Activated CD8-positive, alpha-beta memory T cell treated with anti-CD3 and anti-CD28 coated beads for 36 hours (primary cell): ENCODE measurements around the gene FBN3. TPM values are rescaled to one million over a fixed set of nuclear protein-coding genes. Genes with fewer than 3 reads are reported as not detected.

ENCODE experiments used
- CTCF ChIA-PET: fragments of 350-600 bp; sonication (Branson Sonifier 250); formaldehyde crosslinking; loops from one replicate; lab custom pipeline; 2021; ENCODE audit warnings: antibody characterized with exemption; lab: Charles Lee
- POLR2A ChIA-PET: fragments of 350-600 bp; sonication (Branson Sonifier 250); formaldehyde crosslinking; loops from one replicate; lab custom pipeline; 2021; ENCODE audit warnings: antibody characterized with exemption; lab: Charles Lee
- total RNA-seq, 2 experiments: library from RNA; stranded (reverse); gene quantifications; one replicate each; pipeline ENCODE4 v1.2.3, GENCODE V29; 2021

FBN3 gene
- total RNA-seq, 2 experiments from 2014 or later: not detected

DNA sequence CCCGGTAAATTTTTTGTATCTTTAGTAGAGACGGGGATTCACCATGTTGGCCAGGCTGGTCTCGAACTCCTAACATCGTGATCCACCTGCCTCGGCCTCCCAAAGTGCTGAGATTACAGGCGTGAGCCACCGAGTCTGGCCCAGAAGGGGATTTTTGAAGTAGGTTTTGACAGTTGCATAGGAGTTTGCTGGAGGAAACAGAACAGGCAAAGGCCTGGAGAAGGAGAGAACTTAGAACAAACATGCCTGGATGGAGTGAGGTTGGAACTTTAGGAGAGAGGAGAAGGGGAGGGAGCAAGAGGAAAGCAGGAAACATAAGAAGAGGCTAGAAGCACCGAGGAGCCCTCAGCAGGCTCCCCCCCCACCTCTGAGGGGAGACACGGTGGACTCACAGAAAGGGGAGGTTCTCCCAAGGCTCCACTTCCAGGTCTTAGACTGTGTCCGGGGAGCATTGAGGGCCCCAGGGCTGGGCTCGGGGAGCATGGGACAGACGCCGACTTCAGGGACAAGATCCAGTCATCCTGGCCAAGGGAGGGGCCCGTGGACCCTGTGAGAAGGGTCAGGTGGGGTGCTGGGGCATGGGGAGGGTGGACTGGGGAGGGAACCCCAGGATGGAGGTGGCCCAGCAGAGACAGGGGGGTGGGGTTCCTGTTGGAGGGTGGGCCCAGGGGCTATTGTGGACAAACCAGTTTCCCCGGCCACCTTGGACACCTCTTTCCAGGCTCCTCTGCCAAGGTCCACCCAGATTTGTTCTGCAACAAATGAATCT, 1.8 kb upstream of the FBN3 start:
- POLR2A ChIA-PET: no interaction called here
- CTCF ChIA-PET: interaction anchor here (0.6 kb wide), 1 partner anchor 101 kb away, joined by 3 read pairs; no protein-coding TSS in a partner anchor

DNA sequence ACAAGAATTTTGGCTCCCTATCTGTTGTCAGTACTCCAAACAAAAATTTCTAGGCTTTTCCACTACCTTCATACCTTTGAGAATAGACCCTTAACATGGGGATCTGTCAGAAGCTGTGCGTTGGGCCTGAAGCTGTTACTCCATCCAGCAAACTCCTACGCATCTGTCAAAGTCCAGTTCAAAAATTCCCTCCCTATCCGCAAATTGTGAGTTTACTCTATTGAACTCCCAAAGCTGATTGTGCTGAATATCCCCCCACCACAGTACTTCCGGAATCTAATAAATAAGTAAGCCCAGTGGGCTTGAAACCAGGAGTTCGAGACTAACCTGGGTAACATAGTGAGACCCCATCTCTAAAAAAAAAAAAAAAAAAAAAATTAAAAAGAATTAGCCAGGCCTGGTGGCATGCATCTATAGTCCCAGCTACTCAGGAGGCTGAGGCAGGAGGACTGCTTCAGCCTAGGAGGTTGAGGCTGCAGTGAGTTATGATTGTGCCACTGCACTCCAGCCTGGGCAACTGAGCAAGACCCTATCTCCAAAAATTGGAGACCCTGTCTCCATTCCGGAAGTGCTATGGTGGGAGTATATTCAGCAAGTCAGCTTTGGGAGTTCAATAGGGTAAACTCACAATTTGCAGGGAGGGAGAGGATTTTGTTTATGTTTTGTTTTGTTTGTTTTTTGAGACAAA, 930 bp upstream of the FBN3 start:
- CTCF ChIA-PET: interaction anchor here (0.6 kb wide), 1 partner anchor 102 kb away, joined by 3 read pairs; no protein-coding TSS in a partner anchor
- POLR2A ChIA-PET: no interaction called here

DNA sequence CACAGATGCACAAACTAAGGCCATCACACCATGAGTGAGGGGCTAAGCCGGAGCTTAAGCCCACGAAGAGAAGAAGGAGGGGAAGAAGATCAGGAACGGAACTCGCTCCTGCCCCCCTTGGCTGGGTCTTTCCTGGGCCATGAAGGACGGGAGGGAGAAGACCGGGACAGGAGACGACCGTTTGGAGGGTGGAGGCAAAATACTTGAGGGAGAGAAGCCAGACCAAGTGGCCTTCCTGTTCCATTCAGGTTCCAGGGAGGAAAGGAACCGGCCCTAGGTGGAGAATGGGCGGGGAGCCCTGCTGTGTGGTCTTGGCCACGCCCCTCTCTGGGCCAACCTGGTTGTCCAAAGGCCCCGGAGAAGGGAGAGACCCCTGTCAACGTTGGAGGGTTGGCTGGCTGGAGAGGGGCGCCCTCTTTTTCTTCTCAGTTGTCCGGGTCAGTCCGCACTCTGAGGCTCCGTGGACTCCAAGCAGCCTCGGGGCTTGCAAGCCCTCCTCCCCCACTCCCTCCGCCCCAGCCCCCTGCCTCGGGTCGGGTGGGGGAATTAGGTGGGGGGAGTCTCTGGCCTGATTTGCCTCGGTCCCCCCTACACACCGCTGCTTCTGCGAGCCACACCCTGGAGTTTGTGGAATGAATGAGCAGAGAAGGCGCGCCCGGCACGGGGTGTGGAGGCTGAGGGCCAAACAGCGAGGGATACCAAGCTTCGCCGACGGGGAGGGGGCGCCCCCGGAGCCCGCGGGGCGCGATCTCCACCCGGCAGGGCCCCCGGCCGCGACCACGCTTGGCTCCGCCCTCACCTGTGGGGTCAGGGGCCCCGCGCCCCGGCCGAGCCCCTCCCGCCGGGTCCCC, 757 bp downstream of the FBN3 start:
- POLR2A ChIA-PET: no interaction called here
- CTCF ChIA-PET: no interaction called here

DNA sequence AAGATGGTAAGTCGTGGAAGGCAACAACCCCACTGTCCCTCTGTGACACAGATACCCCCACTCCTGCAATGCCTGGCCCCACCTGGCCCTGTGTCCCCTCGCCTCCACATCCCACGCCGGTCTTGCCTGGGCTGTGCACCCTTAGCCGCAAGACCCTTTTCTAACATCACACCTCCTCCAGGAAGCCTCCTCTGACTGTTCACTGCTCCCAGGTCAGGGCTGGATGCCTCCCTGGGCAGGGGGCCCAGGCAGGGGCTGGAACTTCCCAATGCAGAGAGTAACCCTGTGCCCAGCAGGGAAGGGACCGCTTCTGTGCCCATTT, 1.3 kb downstream of the FBN3 start:
- CTCF ChIA-PET: no interaction called here
- POLR2A ChIA-PET: no interaction called here

DNA sequence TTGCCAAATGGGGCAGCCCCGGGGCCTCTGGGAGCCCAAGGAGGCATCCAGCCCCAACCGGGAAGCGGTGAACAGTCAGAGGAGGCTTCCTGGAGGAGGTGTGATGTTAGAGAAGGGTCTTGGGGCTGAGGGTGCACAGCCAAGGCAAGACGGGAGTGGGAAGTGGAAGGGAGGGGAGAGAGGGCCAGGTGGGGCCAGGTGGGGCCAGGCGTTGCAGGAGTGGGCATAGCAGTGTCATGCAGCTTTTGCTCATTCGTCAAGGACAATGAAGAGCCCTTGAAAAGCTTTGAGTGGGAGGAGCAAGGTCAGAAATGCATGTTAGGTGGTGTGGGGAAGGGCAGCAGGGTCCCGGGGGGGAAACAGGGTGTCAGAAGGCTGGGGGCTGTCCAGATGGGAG, 1.8 kb downstream of the FBN3 start:
- CTCF ChIA-PET: no interaction called here

DNA sequence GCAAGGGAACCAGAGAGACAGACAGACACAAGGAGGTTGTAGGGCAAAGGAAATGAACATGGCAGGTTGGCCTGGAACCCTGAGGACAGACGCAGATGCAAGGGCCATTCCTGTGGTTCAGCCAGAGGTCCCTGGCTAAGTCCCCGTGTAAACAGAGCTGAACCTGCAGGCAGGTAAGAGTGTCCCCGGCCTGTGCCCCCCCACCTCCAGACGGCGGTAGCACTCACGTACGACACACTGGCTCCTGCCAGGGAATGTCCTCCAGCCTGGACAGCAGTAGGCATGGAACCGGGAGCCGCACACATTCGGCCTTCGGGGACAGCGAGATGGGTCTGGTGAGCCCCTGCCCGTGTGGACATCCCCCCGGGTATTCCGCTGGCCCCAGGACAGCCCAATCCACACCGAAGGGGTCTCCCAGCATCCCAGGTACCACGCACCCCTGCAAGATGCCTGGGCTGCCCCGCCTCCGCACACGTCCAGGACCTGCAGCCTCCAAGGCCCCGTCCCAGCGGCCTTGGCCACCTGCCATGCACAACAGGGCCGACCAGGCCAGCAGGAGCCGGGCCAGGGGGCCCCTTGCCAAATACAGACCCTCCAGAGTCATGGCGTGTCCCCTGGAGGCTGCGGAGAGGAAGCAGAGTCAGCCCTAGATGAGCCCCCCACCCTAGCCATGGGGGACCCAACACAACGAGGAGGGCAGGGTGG, 2.4 kb downstream of the FBN3 start:
- POLR2A ChIA-PET: no interaction called here
- CTCF ChIA-PET: no interaction called here

More for the DNA sequence above, 1.8 kb downstream of the FBN3 start:
- POLR2A ChIA-PET: no interaction called here

DNA sequence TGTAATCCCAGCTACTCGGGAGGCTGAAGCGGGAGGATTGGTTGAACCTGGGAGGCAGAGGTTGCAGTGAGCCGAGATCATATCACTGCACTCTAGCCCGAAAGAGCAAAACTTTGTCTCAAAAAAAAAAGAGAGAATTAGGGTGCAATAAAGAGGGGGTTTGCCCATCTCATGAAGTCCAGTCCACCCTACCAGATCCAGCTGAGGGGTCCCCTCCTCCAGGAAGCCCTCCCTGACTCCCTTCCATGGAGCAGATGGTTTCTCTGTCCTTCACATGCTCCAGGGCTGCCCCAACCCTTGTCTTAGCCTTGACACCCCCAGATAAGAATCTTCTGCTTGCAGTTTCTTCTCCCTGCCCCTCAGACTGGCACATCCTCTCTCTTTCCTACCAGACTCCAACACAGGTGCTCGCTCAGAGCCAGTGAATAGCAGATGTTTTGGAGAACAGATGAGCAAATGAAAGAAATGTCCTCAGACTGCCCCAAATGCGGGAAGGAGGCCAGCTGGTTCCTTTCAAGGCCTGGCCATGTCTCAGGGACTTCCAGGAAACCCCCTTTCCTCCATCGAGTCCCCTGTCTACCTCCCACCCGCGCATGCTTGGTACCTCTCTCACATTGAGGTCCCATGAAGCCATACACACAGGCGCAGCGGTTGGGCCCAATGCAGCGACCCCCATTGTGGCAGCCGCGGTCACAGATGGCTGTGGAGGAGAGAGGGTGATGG, 5.0 kb downstream of the FBN3 start:
- ChIA-PET POLR2A (no interaction called here), CTCF (no interaction called here)

DNA sequence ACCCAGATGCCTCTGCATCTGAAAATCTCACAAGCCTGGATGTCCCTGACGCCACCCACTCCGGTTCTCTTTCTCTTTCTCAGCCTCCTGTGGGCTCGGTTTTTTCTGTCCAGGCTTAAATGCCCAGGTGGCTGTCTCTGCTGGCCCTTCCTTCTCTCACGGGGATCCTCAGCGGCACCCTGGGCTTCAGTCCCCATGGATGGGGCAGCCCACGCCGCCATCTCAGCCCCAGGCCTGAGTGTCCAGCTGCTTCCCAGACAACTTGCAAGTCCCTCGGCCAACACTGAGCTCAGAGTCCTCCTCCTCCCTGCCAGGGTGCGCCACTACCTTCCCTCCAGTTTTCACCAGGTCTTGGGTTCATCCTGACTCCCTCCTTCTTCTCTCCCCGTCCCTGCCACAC, 6.4 kb downstream of the FBN3 start:
- CTCF ChIA-PET: no interaction called here
- POLR2A ChIA-PET: no interaction called here

DNA sequence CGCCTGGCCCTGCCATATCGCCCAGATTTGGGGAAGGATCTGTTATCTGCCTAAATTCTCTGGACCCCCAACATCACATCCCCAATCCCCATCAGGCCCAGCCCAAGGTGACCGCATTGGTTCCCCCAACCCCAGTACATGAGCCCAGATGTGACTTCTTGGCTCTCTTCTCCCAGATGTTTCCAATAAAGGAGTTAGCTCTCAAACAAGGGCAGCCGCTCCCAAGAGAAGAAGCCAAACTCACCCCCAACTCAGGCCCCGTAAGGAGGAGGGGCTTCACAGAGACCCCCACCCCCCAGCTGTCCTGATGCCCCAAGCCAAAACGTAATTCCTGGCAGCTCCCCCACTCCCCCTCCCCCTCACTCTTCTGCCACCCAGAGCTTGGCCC, 6.9 kb downstream of the FBN3 start:
- ChIA-PET POLR2A (no interaction called here), CTCF (no interaction called here)

DNA sequence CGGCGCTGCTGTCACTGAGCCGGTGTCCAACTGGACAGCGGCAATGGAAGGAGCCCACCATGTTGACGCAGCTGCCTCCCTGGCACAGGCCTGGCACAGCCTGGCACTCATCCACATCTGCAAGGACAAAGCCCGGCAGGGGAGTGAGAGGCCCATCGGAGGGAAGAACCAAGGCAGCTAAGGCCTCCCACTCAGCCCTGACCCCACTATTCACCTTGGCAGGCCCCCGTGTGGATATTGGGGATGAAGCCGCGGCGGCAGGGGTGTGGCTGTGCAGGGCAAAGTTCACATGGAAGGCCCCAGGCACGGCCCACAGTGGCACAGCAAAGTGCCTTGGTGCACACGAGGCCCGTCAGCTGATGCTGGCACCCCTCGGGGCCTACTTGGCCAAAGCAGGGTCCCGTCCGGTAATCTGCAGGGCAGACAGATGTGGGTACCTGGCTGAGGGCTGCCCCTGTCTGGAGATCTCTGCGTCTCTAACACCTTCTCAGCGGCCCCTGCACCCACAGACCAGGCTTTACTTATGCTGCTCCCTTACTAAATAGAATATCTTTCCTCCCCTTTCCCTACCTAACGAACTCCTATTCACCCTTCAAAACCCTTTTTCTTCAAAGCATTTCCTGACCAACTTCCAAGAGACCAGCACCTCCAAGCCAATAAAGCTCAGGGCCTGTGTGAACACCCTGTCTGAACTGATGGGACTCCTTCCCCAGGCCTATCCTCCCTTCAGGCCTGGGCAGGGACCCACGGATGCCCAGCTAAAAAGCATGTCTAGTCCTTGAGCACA, 7.5 kb downstream of the FBN3 start:
- POLR2A ChIA-PET: no interaction called here
- CTCF ChIA-PET: no interaction called here

DNA sequence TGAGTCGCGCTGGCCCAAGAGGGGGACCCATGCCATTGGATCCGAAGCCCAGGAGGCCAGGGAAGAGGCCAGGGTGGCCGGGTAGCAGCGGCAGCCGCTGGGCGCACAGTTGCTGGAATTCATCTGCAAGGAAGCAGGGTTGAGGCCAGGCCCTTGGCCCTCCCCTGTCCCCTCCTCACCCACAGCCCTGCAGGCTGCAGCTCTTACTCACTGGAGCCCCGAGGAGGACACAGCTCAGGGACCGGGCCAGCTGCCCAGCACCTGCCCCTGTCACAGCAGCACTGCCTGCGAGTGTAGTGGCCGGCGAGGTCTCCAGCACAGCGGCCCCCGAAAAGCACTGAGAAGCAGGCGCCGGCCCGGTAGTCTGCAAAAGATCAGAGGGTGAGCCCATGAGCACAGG, 11.2 kb downstream of the FBN3 start:
- ChIA-PET POLR2A (no interaction called here), CTCF (no interaction called here)

DNA sequence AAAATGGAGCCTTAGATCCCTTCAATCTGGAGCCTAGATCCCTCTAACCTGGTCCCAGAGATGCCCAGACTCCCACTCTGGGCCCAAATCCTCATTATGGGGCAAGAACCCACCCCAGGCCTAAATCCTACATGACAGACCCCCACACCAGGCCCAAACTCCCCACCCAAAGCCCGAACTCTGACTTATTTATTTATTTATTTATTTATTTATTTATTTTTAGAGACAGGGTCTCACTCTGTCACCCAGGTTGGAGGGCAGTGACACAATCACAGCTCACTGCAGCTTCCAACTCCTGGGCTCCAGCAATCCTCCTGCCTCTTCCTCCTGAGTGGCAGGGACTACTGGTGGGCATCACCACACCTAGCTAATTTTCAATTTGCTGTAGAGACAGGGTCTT, 12.0 kb downstream of the FBN3 start:
- POLR2A ChIA-PET: no interaction called here
- CTCF ChIA-PET: no interaction called here

DNA sequence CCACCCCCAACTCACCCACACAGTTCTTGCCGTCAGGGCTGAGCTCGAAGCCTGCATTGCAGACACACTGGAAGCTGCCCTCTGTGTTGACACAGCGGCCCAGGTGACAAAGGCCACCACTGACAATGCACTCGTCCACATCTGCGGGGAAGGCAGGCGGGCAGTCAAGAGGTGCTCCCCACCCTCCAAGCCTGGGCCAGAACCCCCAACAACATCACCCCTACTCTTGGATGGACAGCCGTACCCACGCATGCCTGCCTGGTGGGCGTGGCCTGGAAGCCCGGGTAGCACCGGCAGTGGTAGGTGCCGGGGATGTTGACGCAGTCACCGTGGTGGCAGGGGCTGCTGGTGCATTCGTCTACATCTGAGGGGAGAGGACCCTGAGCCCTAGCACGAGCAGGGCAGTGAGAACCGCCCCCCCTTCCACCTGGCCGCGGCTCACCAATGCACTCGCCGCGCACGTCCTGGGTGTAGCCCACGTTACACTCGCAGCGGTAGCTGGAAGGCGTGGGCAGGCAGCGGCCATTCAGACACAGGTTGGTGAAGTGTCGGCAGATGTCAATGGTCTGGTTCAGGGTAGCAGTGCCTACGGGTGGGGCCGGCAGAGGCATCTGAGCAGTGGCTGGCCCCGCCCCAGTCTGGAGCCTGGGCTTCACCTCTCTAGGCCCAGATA, 13.3 kb downstream of the FBN3 start:
- ChIA-PET POLR2A (no interaction called here), CTCF (no interaction called here)

DNA sequence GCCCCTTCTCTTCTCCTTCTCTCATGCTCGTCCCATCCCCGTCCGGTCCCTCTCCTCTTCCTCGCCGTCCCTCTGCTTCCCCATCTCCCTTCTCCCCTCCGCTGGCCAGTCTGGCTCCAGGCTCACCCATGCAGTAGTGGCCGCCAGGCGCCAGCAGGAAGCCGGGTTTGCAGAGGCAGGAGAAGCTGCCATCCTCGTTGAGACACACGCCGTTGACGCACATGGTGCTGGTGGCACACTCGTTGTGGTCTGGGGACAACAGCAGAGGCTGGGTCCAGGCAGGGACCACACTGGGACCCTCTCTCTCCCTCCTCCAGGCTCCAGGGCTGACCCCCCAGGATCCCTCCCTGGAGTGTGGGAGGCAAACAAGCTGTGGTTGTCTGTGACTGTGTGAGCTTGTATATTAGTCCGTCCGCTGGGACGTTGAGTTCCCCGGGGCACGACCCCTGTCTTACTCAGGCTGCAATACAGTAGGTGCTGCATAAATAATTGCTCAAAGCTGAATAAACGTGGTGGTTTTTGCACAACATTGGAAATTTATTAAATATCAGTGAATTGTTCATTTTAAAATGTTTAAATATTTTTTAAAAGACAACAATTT, 16.4 kb downstream of the FBN3 start:
- POLR2A ChIA-PET: no interaction called here

DNA sequence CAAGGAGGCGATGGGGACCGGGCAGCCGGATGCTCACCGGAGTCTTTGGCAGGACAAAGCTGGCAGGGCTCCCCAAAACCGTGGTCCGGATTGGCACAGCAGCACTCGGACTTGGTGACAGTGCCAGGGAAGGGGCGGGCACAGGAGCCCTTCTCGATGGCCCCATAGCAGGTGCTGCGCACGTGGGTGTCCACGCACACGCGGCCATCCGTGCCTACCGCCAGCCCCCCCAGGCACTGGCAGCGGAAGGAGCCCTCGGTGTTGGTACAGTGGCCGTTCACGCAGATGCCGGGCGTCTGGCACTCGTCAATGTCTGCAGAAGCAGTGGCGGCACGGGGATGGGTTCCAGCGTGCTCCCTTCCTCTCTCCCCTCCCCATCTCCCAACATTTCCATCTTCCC, 17.9 kb downstream of the FBN3 start:
- POLR2A ChIA-PET: no interaction called here

More for the DNA sequence above, 16.4 kb downstream of the FBN3 start:
- CTCF ChIA-PET: no interaction called here

DNA sequence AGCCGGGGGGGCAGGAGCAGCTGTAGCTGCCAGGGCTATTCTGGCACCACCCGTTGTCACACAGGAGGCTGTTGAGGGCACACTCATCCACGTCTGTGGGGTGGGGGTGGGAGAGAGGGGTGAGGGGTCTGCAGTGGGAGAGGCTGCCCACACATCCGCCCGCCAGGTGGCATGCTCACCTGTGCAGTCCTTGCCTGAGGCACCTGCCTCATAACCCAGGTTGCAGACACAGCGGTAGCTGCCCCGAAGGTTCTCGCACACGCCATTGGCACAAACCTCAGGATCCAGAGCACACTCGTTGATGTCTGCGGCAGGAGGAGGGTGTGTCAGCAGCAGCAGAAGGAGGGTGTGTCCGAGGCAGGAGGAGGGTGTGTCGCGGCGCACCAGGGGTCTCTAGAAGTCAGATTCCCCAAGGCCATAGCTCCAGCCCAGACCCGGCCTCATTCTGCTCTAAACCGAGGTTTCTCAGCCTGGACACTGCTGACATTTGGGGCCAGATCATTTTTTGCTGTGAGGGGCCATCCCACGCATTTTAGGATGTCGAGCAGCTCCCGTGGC, 20.3 kb downstream of the FBN3 start:
- ChIA-PET CTCF (no interaction called here), POLR2A (no interaction called here)

More for the DNA sequence above, 17.9 kb downstream of the FBN3 start:
- CTCF ChIA-PET: no interaction called here

DNA sequence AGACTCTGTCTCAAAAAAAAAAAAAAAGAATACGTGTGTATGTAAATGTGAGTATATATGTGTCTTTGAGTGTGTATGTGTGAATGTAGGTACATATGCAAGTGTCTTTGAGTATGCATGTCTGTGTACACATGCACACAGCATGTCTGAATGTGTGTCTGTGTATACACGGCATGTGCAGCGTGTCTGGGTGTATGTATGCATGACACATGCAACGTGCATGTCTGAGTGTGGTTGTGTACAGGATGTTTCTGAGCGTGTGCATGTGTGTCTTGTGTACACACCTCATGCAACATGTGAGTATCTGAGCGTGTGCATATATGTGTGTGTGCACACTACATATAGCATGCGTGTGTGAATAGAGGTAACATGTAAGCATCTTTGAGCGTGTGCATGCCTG, 20.8 kb downstream of the FBN3 start:
- CTCF ChIA-PET: no interaction called here
- POLR2A ChIA-PET: no interaction called here
